Colonic mucosa (tissue), 4 donors: Measurements from ENCODE around the gene CYFIP2. TPM values are rescaled to one million over a fixed set of nuclear protein-coding genes. Genes with fewer than 3 reads are reported as not detected.

Source experiments
- DNase-seq: peaks from one replicate; pipeline ENCODE4 v3.0.0-alpha.2; 2020
- H3K27ac ChIP-seq: fragments of 200-600 bp; one replicate; pipeline ENCODE4 v1.8.0; 2021
- H3K27me3 ChIP-seq: fragments of 200-600 bp; one replicate; pipeline ENCODE4 v1.8.0; 2021
- H3K36me3 ChIP-seq: fragments of 200-600 bp; one replicate; pipeline ENCODE4 v1.8.0; 2021
- H3K4me1 ChIP-seq: fragments of 200-600 bp; one replicate; pipeline ENCODE4 v1.8.0; 2021; ENCODE audit warnings: mild to moderate bottlenecking
- H3K4me3 ChIP-seq: fragments of 200-600 bp; one replicate; pipeline ENCODE4 v1.8.0; 2021
- H3K9ac ChIP-seq, 2 donors: one replicate each; pipeline ENCODE4 v1.7.0; 2013; ENCODE audit warnings: control low read depth in 2 of 2, low read depth in 2 of 2, low read length in 2 of 2
- H3K9me3 ChIP-seq: fragments of 200-600 bp; one replicate; pipeline ENCODE4 v1.8.0; 2021
- CTCF ChIP-seq: fragments of 200-600 bp; IDR thresholded peaks from one replicate; pipeline ENCODE4 v1.8.0; 2022; ENCODE audit warnings: antibody characterized with exemption, mild to moderate bottlenecking
- intact Hi-C: fragments of 100-400 bp; cut with DNase I; formaldehyde crosslinking; loops from one replicate; pipeline ENCODE4 v1.14.1; 2022
- total RNA-seq, 2 donors: library from RNA; stranded (reverse); fragmentation: NEBNext Ultra II Directional in 1 of 2; extraction: Animal tissue kit (Norgen Biotek cat#: 25700) in 1 of 2; gene quantifications; one replicate each; pipeline ENCODE4 v1.2.1, GENCODE V29; 2021
- donor health status: healthy.
- donor health status: DM: no; HTN: no; CAD: no.
- donor health status: DM: no; HTN: no; CAD: no.

Gene CYFIP2
- total RNA-seq, 2 donors from 2014 or later = 22.4 to 26.1 TPM

DNA sequence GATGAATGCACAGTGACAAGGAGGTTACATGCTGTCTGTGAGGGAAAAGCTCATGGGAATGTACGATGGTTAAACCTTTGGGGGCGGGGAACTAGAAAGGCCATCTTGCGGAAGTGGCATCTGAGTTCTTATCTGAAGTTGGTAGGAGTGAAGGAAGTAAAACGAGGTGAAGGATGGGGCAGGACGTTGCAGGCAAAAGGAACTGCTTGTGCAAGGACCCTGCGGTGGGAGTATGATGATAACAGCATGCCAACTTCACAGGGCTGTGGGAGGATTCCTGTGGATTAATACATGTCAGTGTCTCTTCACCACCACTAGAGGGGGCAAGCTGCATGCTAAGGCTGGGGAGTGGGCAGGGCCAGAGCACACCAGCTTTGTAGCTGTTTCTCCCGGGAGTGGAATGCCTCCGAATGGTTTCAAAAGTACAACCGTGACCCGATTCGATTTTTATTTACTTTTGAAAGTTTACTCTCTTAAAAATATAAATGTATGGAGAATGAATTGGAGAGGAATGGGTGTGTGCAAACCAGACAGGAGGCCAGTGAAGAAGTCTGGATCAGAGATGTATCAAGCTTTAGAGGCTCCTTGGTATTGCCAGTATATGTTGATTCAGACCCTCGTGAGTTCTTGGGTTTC lies 62.5 kb downstream of the CYFIP2 start:
- no peaks in the 10 kb centered on the region for H3K9me3 ChIP-seq
- no peaks in the 10 kb centered on the region for H3K4me1 ChIP-seq
- H3K9ac ChIP-seq = peak overlapping the region in 1 of 2 donors; percentile 19
- no peak overlapping the region for H3K4me3 ChIP-seq
- peak; percentile 49 for DNase-seq
- no peaks in the 10 kb centered on the region for H3K36me3 ChIP-seq
- no peaks in the 10 kb centered on the region for H3K27me3 ChIP-seq
- intact Hi-C loops = loop anchor here (5.0 to 10.0 kb wide), 3 partner anchors 144 to 416 kb away; partner anchors contain the start of gene LSM11
- TF ChIP-seq CTCF = peak; percentile 88
- H3K27ac ChIP-seq = no peak overlapping the region

DNA sequence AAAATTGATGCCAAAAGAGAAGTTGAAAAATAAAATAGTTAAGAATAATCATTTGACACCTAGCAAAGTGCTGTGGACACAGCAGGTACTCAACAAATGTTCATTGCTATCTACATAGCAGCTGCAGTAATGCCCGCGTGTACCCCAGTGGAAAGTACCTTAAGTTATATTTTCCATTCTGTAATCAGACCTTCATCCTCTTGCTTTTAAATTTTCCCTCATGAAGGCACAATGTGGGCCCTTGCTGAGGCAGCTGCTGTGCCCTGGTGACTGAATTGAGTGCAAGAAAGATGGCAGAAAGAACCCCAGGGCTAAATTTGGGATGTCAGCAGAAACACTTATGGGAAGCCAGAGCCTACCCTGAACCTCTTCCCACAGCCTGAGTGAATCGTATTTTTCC lies 65.9 kb downstream of the CYFIP2 start:
- no peak overlapping the region for H3K27ac ChIP-seq
- no peaks in the 10 kb centered on the region for H3K9me3 ChIP-seq
- intact Hi-C loops = no loop called here
- H3K27me3 ChIP-seq = no peaks in the 10 kb centered on the region
- H3K4me3 ChIP-seq = no peak overlapping the region
- no peak for DNase-seq
- H3K9ac ChIP-seq = no peak overlapping the region
- TF ChIP-seq CTCF = no peak
- H3K36me3 ChIP-seq = no peaks in the 10 kb centered on the region
- H3K4me1 ChIP-seq = no peaks in the 10 kb centered on the region

DNA sequence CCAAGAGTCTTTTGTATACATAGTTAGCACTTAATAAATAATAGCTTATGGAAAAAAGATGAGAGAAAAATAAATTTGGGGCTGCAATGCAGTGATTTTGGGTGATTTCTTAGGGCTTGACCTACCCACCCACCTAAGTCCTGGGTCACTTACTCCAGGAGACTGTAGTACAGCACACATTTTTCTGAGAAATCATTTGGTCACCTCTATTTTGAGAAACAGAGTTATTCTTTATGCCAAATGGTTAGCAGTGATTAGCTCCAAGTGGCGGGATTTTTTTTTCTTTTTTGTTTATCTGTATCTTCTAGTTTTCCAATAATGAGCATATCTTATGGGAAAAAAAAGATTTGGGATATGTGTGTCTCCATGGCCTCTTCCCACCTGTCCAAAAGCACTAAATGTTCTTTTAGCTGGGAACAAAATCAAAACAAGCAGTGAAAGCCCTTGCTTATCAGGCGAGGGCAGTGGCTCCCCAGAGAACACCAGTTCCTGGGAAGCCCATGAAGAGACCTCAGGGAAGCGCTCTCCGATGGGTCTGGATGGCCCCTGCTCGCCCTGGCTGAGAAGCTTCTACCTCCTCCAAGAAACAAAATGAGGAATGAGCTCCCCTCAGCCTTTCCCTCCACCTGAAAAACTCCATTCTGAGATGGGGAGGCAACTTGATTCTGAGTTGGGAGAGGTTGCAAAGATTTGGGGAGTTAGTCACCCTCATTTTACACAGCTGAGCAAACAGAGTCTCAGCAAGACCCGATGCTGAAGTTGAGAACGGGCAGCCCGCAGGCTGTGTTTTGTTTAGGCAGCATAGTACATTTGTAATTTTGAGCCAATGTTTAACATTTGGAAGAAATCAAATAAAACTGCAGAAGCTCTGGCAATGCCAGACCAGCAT lies 69.9 kb downstream of the CYFIP2 start:
- no peak for TF ChIP-seq CTCF

DNA sequence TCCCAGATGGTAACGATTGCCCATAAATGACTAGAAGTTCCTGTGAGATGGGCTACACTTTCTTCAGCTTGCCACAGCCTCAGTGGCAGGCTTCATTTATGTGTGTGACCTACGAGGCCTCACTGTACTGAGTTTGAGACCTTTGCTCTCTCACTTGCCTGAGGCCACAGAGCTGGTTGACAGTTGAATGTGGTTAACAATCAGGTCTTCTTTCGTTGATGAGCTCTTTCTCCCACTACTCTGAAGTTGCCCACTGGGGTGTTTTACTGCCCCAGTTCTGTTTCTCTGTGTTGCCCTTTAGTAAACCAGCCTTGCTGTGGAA lies 70.5 kb downstream of the CYFIP2 start:
- Histone ChIP-seq H3K4me3 (no peak overlapping the region), H3K27ac (no peak overlapping the region), H3K9ac (no peak overlapping the region), H3K4me1 (no peaks in the 10 kb centered on the region), H3K9me3 (no peaks in the 10 kb centered on the region), H3K27me3 (no peaks in the 10 kb centered on the region), H3K36me3 (no peaks in the 10 kb centered on the region)
- DNase-seq = no peak
- no peak for TF ChIP-seq CTCF
- intact Hi-C loops = no loop called here

More for the DNA sequence above, 69.9 kb downstream of the CYFIP2 start:
- Histone ChIP-seq H3K36me3 (no peaks in the 10 kb centered on the region), H3K27me3 (no peaks in the 10 kb centered on the region), H3K9me3 (no peaks in the 10 kb centered on the region), H3K4me3 (no peak overlapping the region), H3K9ac (no peak overlapping the region), H3K27ac (no peak overlapping the region), H3K4me1 (no peaks in the 10 kb centered on the region)
- intact Hi-C loops = no loop called here
- DNase-seq = no peak

GRCh38 chr5:157339409-157339808 lies 73.5 kb downstream of the CYFIP2 start:
- TF ChIP-seq CTCF = no peak
- intact Hi-C loops = no loop called here
- no peaks in the 10 kb centered on the region for H3K9me3 ChIP-seq

More at GRCh38 chr5:157339409-157339808, 73.5 kb downstream of the CYFIP2 start:
- no peak overlapping the region for H3K9ac ChIP-seq
- H3K4me3 ChIP-seq = no peak overlapping the region
- H3K27me3 ChIP-seq = no peaks in the 10 kb centered on the region
- no peak overlapping the region for H3K27ac ChIP-seq
- H3K36me3 ChIP-seq = no peaks in the 10 kb centered on the region
- H3K4me1 ChIP-seq = no peaks in the 10 kb centered on the region
- DNase-seq = no peak
